NCI-H2196 (cell line): ENCODE data around the gene PPP1R11.
"Not testable (repeated sequence)": the region's sequence is repeated elsewhere in the genome, so short reads cannot be mapped to it uniquely, and the experiment has no call there.

Experiments used
- DNase-seq: peaks from one replicate; lab custom pipeline; 2025; ENCODE audit not compliant: unreplicated experiment; lab: John Stamatoyannopoulos, UW

The PPP1R11 gene

GRCh38 chr6:30066577-30067459 is at the start of gene PPP1R11:
TSS of gene PPP1R11 (plus strand) at chr6:30067198. CDS start at chr6:30067411, 213 bp downstream.
- peak; percentile 99 for DNase-seq

- DNase-seq: no peak
These were observed 47.2 kb upstream of the PPP1R11 start for GRCh38 chr6:30019819-30020218.

GRCh38 chr6:30020626-30021025 is 46.4 kb upstream of the PPP1R11 start:
- DNase-seq: no peak

- DNase-seq: no peak
These were observed 44.8 kb upstream of the PPP1R11 start for GRCh38 chr6:30022189-30022588.

GRCh38 chr6:30022712-30023111 is 44.3 kb upstream of the PPP1R11 start:
- not testable (repeated sequence) for DNase-seq

- no peak for DNase-seq
These were observed 41.8 kb upstream of the PPP1R11 start for GRCh38 chr6:30025186-30025585.

GRCh38 chr6:30029588-30029987 is 37.4 kb upstream of the PPP1R11 start:
- no peak for DNase-seq

- DNase-seq: no peak
These were observed 35.6 kb upstream of the PPP1R11 start for GRCh38 chr6:30031381-30031780.

GRCh38 chr6:30033440-30033839 is 33.6 kb upstream of the PPP1R11 start:
- not testable (repeated sequence) for DNase-seq

GRCh38 chr6:30035784-30036183 is 31.2 kb upstream of the PPP1R11 start:
- DNase-seq: no peak

GRCh38 chr6:30037182-30037788 is 29.7 kb upstream of the PPP1R11 start:
- DNase-seq: no peak

- DNase-seq: no peak
These were observed 25.8 kb upstream of the PPP1R11 start for GRCh38 chr6:30041221-30041620.

- DNase-seq: no peak
These were observed 25.2 kb upstream of the PPP1R11 start for GRCh38 chr6:30041821-30042220.

GRCh38 chr6:30042476-30042875 is 24.5 kb upstream of the PPP1R11 start:
- DNase-seq: no peak

GRCh38 chr6:30042914-30043313 is 24.1 kb upstream of the PPP1R11 start:
- DNase-seq: no peak

- no peak for DNase-seq
These were observed 23.3 kb upstream of the PPP1R11 start for GRCh38 chr6:30043744-30044143.

GRCh38 chr6:30044630-30045029 is 22.4 kb upstream of the PPP1R11 start:
- DNase-seq: no peak

GRCh38 chr6:30047220-30047619 is 19.8 kb upstream of the PPP1R11 start:
- DNase-seq: no peak

- no peak for DNase-seq
These were observed 13.3 kb upstream of the PPP1R11 start for GRCh38 chr6:30053682-30054081.

GRCh38 chr6:30055513-30055912 is 11.5 kb upstream of the PPP1R11 start:
- DNase-seq: no peak

GRCh38 chr6:30060606-30061091 is 6.3 kb upstream of the PPP1R11 start:
- no peak for DNase-seq
